K562 treated with DMSO at 1 percent for 24 hours (cell line): Measurements from ENCODE around the gene PCGF6. TPM values are rescaled to one million over a fixed set of nuclear protein-coding genes. Genes with fewer than 3 reads are reported as not detected.

ENCODE experiments used
- total RNA-seq: library from RNA; unstranded; fragments of 300-600 nt; gene quantifications from 2 replicates; pipeline ENCODE4 v1.2.3, GENCODE V29; 2022; ENCODE audit warnings: low read depth; ENCODE audit not compliant: insufficient read depth

Gene PCGF6
- 8.8 and 11.7 TPM in 2 replicates for total RNA-seq

GRCh38 chr10:103350517-103351260 is at the start of gene PCGF6:
Gene PCGF6, minus strand, starts transcription at chr10:103351140. Its CDS starts 74 bp downstream, at chr10:103351066.

GRCh38 chr10:103396067-103396788 is 45.3 kb upstream of the PCGF6 start, which contains the start of the genes ATP5MK and PDCD11:
Gene ATP5MK, minus strand, starts transcription at chr10:103396475. Its CDS starts 4,018 bp downstream, at chr10:103392457.
Gene PDCD11, plus strand, starts transcription at chr10:103396626. Its CDS starts 1,801 bp downstream, at chr10:103398427.

GRCh38 chr10:103367782-103368518 is 17.0 kb upstream of the PCGF6 start, which contains the start of gene TAF5:
Gene TAF5, plus strand, starts transcription at chr10:103367976. Its CDS starts 14 bp downstream, at chr10:103367990.

GRCh38 chr10:103276896-103277712 is 73.8 kb downstream of the PCGF6 start, which contains the start of gene INA:
Gene INA, plus strand, starts transcription at chr10:103277138. Its CDS starts 74 bp downstream, at chr10:103277212.

Other genes starting within 250 kb of the PCGF6 start
- gene NT5C2, start 157.9 kb downstream of the PCGF6 start, total RNA-seq = 40.6 and 41.5 TPM in 2 replicates
- not detected in 2 replicates for gene RPEL1, start 105.3 kb downstream of the PCGF6 start, total RNA-seq
- 0.13 TPM in 1 of 2 replicates, not detected in the other for gene INA, start 74.0 kb downstream of the PCGF6 start, total RNA-seq
- 8.9 and 9.2 TPM in 2 replicates for gene TAF5, start 16.8 kb upstream of the PCGF6 start, total RNA-seq
- 361 and 401 TPM in 2 replicates for gene ATP5MK, start 45.3 kb upstream of the PCGF6 start, total RNA-seq
- gene PDCD11, start 45.5 kb upstream of the PCGF6 start, total RNA-seq = 19.1 and 22.1 TPM in 2 replicates
- gene CALHM2, start 101.2 kb upstream of the PCGF6 start, total RNA-seq = 0.95 and 1.5 TPM in 2 replicates
- gene CALHM1, start 107.8 kb upstream of the PCGF6 start, total RNA-seq = not detected in 2 replicates
- not detected in 2 replicates for gene CALHM3, start 128.1 kb upstream of the PCGF6 start, total RNA-seq
- 0.22 and 0.68 TPM in 2 replicates for gene NEURL1, start 142.6 kb upstream of the PCGF6 start, total RNA-seq